IPS-NIHi7 (cell line): ENCODE measurements around the gene DGKI.

ENCODE experiments used
- DNase-seq: peaks from one replicate; pipeline ENCODE4 v3.0.0; 2012; ENCODE audit warnings: mixed read lengths; ENCODE audit errors: extremely low spot score

DGKI gene

GRCh38 chr7:137418841-137419240 lies 427.9 kb downstream of the DGKI start:
- no peak for DNase-seq

- no peak for DNase-seq
Measured at GRCh38 chr7:137417464-137417863, 429.3 kb downstream of the DGKI start.

DNA sequence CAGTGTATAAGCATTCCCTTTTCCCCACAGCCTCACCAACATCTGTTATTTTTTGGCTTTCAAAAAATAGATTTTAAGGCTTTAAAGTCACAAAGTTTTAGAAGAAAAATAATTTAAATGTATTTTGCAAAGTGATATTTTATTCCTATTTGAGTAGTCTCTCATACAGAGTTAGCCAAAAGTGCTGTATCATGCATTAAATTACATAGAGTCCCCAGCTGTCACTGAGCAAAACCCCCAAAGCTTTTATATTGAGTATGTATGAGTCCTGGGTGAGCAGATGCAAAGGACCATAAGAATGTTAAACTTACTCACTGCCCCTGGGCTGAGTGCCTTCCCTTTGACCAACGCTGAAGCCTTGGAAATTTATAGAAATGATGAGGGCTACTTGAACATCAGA lies 432.9 kb downstream of the DGKI start:
- no peak for DNase-seq

- DNase-seq = no peak
Measured at GRCh38 chr7:137411446-137411845, 435.3 kb downstream of the DGKI start.

- DNase-seq = no peak
Measured at GRCh38 chr7:137408126-137408525, 438.6 kb downstream of the DGKI start.

DNA sequence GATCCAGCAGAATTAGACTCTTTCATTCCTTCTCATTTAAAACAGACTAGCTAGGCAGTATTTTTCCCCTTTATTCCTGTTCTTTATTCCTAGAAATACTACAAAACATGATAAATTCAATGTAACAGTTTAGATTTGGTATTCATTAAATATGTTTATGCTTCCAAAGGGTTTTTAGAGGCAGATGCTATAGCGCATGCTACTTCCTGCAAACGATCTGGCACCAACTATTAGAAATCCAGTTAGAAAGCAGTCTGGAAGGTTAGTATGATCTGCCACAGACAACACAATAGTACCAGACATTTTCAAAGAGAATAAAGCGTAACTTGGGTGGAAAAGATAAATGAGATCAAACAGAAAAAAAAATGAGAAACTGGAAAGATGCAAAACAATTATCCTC lies 439.7 kb downstream of the DGKI start:
- DNase-seq = no peak

- DNase-seq = no peak
Measured at GRCh38 chr7:137404660-137405317, 442.0 kb downstream of the DGKI start.

GRCh38 chr7:137403353-137403695 lies 443.4 kb downstream of the DGKI start:
- peak; percentile 26 for DNase-seq

- DNase-seq = peak; percentile 31
Measured at GRCh38 chr7:137402536-137403352, 444.0 kb downstream of the DGKI start.

DNA sequence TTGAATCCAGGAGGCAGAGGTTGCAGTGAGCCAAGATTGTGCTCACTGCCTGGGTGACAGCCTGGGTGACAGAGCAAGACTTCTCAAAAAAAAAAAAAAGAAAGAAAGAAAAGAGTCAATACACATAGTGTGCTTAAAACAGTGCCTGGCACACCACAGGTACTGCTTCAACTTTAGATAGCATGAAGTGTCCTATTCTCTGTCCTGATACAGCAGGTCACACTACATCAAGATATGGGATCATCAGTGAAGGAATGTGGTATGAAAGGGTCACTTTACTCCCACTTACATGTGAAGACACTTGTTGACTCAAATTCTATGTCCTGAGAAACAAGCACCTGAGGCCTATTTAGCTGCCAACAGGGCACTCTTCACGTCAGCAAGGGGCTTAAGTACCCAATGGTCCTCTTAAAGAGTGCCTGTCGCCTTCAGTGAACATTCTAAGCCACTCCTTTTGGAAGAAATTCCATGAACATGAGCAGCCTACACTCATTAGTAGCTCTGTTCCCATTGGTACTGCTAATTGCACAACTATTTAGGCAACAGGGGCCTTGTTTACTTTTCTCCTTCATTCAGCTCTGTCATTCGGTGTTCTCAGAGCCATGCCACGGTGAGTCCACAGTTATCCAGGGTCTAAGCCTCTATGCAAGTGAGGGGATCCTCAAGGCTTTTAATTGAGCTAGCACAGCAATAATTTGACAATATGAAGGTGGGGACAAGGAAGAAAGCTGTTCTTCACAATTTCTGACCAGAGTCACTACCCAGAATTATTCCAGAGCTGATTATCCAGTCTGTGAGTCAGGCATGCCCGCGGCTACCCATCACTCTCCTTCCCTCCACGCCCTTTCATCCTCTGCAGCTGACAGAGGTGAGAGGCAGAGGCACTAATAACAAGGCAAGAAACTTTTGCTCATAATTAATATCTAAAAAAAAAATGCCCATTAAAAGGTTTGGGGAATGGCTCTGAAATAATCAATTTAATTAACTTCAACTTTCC lies 446.6 kb downstream of the DGKI start:
- DNase-seq = no peak

DNA sequence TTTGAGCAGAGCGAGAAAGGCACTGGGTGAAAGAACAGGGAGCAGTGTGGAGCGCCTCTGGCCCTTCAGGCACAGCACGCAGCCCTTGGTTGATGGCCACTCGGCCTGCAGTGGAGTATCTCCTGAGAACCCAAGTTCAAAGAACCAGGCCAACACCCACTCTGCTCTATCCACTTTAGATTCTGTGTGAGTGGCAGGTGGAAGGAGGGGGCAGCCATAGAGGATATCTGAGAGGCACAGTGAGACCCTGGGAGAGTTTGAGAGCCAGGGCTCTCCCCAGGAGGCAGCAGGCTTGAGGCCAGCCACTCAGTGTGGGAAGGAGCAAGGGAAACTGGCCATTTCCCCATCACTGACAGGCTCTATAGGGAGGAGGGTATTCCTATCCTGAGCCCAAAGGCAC lies 450.7 kb downstream of the DGKI start:
- no peak for DNase-seq

- DNase-seq = no peak
Measured at GRCh38 chr7:137395420-137395819, 451.4 kb downstream of the DGKI start.

- no peak for DNase-seq
Measured at GRCh38 chr7:137393570-137393969, 453.2 kb downstream of the DGKI start.

DNA sequence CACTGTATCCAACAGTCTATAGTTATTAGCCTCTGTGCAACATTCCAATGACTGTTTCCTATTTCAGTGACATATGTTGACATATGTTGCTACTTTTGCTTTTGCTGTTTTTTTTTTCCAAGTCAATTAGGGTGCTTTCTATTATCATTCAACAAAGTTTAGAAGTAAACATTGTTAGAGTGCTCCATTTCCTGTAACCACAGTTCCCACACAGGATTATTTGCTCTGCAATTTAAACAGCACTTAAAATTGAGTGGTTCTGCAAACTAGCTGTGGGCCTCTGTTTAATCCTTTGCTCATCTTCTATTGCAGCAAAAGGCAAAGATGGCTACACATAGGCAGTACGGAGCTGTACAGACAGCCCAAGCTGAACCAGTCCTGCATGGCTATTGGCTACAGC lies 456.7 kb downstream of the DGKI start:
- DNase-seq = no peak

- no peak for DNase-seq
Measured at GRCh38 chr7:137388916-137389315, 457.9 kb downstream of the DGKI start.

DNA sequence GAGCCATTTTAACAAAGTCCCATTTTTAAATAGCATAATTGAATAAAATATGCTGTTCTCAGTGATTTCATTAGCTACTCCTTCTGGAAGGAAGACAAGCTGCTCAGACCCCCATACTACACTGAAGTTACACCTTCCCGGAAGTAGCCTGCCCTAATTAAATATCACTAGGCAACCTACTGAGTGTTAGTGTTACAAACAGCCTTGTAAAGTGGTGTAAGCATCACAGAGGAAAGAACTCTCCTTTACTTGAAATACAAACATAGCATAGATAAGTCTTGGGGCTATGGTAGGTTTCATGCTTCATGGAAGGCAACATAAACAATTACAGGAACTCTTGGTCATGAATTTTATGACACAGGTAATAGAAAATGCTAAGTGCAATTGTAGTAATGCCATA lies 459.8 kb downstream of the DGKI start:
- peak; percentile 30 for DNase-seq

DNA sequence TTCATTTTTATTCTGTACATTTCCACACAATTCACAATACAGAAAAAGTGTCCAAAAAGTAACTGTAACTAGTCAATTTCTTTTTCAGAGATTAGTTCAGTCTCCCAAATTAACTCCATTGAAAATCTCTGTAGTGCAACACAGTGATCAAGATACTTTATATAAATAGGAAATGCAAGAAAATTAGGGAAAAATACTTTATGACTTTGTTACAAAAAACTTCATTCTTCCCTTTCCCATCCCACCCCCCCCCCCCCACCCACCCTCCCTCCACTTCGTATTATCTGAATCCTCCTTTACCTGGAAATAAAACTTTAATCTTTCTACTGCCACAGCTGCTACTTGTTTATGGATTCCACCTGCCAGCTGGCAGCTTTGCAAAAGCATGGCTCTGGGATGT lies 465.7 kb downstream of the DGKI start:
- no peak for DNase-seq

GRCh38 chr7:137373507-137373906 lies 473.3 kb downstream of the DGKI start:
- DNase-seq = no peak

DNA sequence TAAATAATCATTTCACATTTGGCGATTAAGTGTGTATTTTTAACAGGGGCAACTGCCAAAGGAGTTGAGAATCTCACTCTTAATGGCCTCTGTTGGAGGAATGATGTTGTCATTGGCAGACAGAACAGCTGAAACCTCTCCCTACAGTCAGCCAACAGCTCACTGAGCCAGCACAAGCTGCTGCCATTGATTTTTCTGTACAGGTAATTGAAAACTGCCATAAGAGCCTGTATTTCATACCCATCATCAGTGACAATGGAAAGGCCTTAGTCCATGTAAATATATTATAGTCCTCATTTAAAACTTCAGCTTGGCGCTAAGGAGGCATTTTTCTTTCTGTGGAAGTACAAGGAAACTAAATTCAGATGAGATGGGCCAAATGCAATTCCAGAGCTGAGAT lies 475.2 kb downstream of the DGKI start:
- DNase-seq = no peak

GRCh38 chr7:137366995-137367394 lies 479.8 kb downstream of the DGKI start:
- no peak for DNase-seq

- no peak for DNase-seq
Measured at GRCh38 chr7:137363683-137364082, 483.1 kb downstream of the DGKI start.

- no peak for DNase-seq
Measured at GRCh38 chr7:137360087-137360679, 486.6 kb downstream of the DGKI start.
